ENCODE data around the gene PSENEN. TPM values are rescaled to one million over a fixed set of nuclear protein-coding genes. Genes with fewer than 3 reads are reported as not detected.

PSENEN gene
- total and polyA plus RNA-seq, 2 of the 8 experiments (the other 6 are each of a cell fraction or from before 2014, with no cell fraction given), result 66.7 to 75.3 TPM

DNA sequence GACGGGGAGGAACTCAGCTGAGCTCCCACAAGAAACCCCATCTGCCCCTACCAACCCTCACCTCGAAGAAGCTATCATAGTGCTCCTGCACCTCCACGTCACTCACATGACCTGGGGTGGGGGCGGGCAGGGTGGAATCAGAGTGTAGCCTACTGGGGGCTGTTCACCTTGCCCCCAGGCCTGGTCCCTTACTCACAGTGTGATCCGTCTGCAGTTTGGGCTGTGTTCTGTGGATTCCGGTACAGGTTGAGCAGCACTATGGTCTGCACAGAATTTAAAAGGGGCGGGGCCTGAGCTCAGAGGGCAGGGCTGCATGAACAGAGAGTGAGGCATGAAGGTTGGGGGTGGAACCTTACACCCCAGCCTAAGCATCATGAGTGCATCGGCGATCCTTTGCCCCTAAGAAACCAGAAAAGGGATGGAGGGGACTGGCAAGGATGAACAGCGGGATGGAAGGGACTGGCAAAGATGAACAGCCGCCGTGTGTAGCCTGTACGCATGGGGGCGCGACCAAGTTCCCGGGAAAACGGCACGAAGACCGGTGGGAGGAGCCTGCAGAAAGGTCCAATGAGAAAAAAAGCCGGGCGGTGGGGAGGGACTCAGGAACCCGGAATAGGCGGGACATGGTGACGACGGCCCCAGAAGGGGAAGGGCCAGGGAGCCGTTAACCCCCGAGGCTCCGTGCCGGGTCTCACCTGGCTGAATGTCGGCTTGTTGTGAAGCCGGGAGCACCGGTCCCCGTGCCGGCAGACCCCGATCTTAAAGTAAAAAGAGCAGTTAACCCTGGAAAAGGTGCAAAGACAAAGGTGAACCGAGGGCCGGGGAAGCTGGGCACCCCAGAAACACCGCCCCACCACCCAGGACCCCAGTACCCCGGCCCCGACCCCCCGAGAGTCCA lies 772 bp upstream of the PSENEN start (continued):
- TF ChIP-seq USF2 (IDR thresholded peaks at IDR 0.05; ENCODE audit: low read length) (no peak), POLR2AphosphoS5 (IDR thresholded peaks at IDR 0.05; ENCODE audit: low read depth, low read length) (peak; percentile 86), PHF8 (conservative IDR thresholded peaks at IDR 0.05; ENCODE audit: low read depth, low read length) (peak; percentile 61)

All from H1 (cell line).